Measurements from ENCODE around the gene MAGEF1.

Gene MAGEF1

DNA sequence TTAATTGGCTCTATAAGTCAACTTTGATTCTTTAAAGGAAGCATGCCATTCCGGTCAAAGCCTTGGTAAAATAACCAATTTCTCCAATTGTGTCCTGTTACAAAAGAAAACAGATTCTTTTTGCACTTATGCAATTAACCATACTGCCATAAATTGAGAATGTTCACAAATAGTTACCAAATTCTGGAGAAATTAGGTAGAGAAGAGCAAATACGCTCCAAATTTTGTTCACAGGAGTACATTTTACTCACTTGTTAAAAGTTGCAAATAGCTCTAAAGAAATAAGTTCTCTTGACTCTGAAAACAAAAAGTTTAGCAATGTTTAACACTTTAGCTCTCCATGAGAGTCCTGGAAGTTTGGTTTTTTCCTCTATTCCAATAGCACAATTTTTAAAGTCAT is 11.1 kb downstream of the MAGEF1 start:
- no peaks in the 10 kb centered on the region for H3K9me3 ChIP-seq (ENCODE audit: severe bottlenecking)
- no peak overlapping the region for H3K4me3 ChIP-seq (ENCODE audit: low read depth, low read length)
- no peak overlapping the region for H3K27ac ChIP-seq
- TF ChIP-seq, protein P1, sequence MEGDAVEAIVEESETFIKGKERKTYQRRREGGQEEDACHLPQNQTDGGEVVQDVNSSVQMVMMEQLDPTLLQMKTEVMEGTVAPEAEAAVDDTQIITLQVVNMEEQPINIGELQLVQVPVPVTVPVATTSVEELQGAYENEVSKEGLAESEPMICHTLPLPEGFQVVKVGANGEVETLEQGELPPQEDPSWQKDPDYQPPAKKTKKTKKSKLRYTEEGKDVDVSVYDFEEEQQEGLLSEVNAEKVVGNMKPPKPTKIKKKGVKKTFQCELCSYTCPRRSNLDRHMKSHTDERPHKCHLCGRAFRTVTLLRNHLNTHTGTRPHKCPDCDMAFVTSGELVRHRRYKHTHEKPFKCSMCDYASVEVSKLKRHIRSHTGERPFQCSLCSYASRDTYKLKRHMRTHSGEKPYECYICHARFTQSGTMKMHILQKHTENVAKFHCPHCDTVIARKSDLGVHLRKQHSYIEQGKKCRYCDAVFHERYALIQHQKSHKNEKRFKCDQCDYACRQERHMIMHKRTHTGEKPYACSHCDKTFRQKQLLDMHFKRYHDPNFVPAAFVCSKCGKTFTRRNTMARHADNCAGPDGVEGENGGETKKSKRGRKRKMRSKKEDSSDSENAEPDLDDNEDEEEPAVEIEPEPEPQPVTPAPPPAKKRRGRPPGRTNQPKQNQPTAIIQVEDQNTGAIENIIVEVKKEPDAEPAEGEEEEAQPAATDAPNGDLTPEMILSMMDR (IDR thresholded peaks at IDR 0.05; ENCODE audit: low read depth, low read length), result no peak
- no peaks in the 10 kb centered on the region for H3K27me3 ChIP-seq (ENCODE audit: insufficient read depth, low read depth, severe bottlenecking)
- DNase-seq, result no peak
- no peaks in the 10 kb centered on the region for H3K36me3 ChIP-seq

DNA sequence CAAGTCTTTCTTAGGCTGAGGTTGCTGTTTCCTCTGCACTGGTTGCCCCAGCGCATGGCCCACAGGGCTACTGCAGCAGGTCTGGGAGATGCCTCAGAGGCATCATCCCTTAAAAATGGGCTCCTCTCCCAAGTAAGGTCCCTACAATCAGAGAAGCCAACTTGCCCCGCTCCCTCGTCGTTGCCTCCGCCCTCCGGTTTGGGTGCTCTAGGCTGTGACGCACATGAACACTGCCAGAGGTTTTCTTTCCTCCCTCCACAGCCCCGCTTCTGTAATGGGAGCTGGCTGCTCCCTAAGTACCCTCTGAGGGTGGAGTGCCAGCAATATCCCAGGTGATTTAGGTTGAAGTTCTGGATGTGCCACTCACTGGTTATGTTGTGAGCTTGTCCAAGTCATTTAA is 14.0 kb downstream of the MAGEF1 start:
- no peaks in the 10 kb centered on the region for H3K36me3 ChIP-seq
- no peak for DNase-seq
- TF ChIP-seq, protein P1 (IDR thresholded peaks at IDR 0.05; ENCODE audit: low read depth, low read length), result no peak
- H3K9me3 ChIP-seq (ENCODE audit: severe bottlenecking), result no peaks in the 10 kb centered on the region
- H3K27me3 ChIP-seq (ENCODE audit: insufficient read depth, low read depth, severe bottlenecking), result no peaks in the 10 kb centered on the region
- no peak overlapping the region for H3K4me3 ChIP-seq (ENCODE audit: low read depth, low read length)
- H3K27ac ChIP-seq, result no peak overlapping the region

DNA sequence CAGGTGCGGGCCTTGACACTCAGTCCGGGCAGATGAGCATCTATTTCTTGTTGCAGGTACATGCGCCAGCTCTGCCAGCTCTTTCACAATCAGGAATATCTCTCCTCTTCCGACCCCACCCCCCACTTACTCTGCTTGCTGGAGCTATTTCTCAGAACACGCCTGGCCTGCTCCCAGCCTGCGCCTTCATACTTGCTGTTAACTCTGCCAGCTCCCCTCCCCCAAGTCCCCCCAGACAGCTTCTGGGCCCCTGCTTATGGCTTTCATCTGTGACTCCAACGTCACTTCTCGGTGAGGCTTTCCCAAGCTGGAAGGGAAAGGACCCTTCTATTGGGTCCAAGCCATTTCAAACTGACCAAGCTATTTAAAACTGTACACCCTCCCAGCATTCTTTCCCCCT is 15.2 kb downstream of the MAGEF1 start:
- Histone ChIP-seq H3K4me3 (ENCODE audit: low read depth, low read length) (no peak overlapping the region), H3K9me3 (ENCODE audit: severe bottlenecking) (no peaks in the 10 kb centered on the region), H3K27ac (no peak overlapping the region), H3K27me3 (ENCODE audit: insufficient read depth, low read depth, severe bottlenecking) (no peaks in the 10 kb centered on the region), H3K36me3 (no peaks in the 10 kb centered on the region)
- no peak for DNase-seq
- TF ChIP-seq, protein P1 (IDR thresholded peaks at IDR 0.05; ENCODE audit: low read depth, low read length), result no peak

DNA sequence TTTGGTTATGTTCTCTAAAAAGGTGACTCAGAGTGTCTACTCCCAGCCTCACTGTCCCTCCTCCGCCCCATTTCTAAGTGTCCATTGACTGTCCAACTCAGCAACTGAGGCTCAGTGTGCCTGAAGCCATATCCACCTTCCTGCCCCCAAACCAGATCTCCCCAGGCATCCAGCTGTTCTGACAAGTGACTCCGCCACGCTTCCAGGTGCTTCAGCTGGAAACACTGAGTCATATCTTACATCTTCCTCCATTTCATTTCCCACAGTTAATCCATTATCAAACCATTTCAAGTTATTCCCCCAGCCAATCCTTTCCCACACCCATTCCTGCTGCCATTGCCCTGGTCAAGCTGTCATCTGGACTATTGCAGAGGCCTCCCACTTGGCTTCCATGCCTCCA is 17.1 kb downstream of the MAGEF1 start:
- TF ChIP-seq, protein P1 (IDR thresholded peaks at IDR 0.05; ENCODE audit: low read depth, low read length), result no peak
- H3K9me3 ChIP-seq (ENCODE audit: severe bottlenecking), result no peaks in the 10 kb centered on the region
- no peak overlapping the region for H3K27ac ChIP-seq
- H3K36me3 ChIP-seq, result no peaks in the 10 kb centered on the region
- DNase-seq, result no peak
- no peak overlapping the region for H3K4me3 ChIP-seq (ENCODE audit: low read depth, low read length)
- no peaks in the 10 kb centered on the region for H3K27me3 ChIP-seq (ENCODE audit: insufficient read depth, low read depth, severe bottlenecking)

DNA sequence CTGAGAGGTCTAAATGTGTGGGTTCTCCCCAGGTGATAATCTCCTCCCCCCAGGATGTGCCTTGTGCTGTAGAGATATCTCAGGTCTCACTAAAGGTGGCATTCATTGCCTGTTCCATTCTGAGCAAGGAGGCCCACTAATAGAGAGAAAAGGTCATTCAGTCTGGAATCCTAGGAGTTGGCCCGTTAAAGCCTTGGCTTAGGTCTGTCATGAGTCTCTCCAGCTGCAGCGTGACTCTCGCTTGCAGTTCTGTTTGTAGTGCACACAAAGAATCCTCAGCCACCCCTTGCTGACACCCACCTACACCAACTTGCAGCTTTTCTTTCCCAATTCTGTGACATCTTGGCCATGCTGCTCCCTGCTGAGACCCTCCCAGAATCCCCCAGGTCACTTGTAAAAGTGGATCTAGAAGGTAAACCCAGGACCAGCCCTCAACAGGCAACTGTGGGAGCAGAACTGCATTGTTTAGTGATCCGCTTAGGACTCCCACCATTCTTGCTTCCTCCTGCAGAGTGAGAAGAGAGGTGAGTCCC is 17.7 kb downstream of the MAGEF1 start:
- Histone ChIP-seq H3K27me3 (ENCODE audit: insufficient read depth, low read depth, severe bottlenecking) (no peaks in the 10 kb centered on the region), H3K9me3 (ENCODE audit: severe bottlenecking) (no peaks in the 10 kb centered on the region), H3K4me3 (ENCODE audit: low read depth, low read length) (no peak overlapping the region), H3K27ac (no peak overlapping the region), H3K36me3 (no peaks in the 10 kb centered on the region)
- DNase-seq, result no peak
- TF ChIP-seq, protein P1 (IDR thresholded peaks at IDR 0.05; ENCODE audit: low read depth, low read length), result no peak
